ENCODE data around the gene FAM162B. TPM values are rescaled to one million over a fixed set of nuclear protein-coding genes. Genes with fewer than 3 reads are reported as not detected.

FAM162B gene
- total RNA-seq, 1 experiment from 2014 or later = not detected

GRCh38 chr6:116766506-116767176 is 1.1 kb upstream of the FAM162B start:
- ChIA-PET POLR2A (ENCODE audit: unreplicated experiment) (no interaction called here), CTCF (no interaction called here)
- no peaks in the 10 kb centered on the region for H3F3A ChIP-seq (ENCODE audit: low read length, unreplicated experiment)
- no peak overlapping the region for H3K4me3 ChIP-seq (ENCODE audit: low read length)
- H2AFZ ChIP-seq (ENCODE audit: low read length) = no peak overlapping the region
- ATAC-seq (no peak), DNase-seq (no peak)
- no peaks in the 10 kb centered on the region for H3K36me3 ChIP-seq (ENCODE audit: low read depth, low read length)
- H4K20me1 ChIP-seq (ENCODE audit: low read length) = no peaks in the 10 kb centered on the region
- H3K27me3 ChIP-seq (ENCODE audit: low read length) = no peaks in the 10 kb centered on the region
- H3K4me1 ChIP-seq (ENCODE audit: insufficient read depth, low read length) = no peaks in the 10 kb centered on the region
- intact Hi-C loops (cut with micrococcal nuclease) = no loop called here
- H3K9me3 ChIP-seq (ENCODE audit: low read length) = no peaks in the 10 kb centered on the region
- H3K9ac ChIP-seq (ENCODE audit: low read length) = no peak overlapping the region
- no peaks in the 10 kb centered on the region for H3K79me2 ChIP-seq (ENCODE audit: low read length)
- H3K27ac ChIP-seq (ENCODE audit: low read length) = no peak overlapping the region
- no peaks in the 10 kb centered on the region for H3K9me2 ChIP-seq (replicated peaks; ENCODE audit: low read length)
- no TSS peak for BruUV-seq (replicated peaks)
- TF ChIP-seq EZH2phosphoT487 (IDR thresholded peaks at IDR 0.05; ENCODE audit: borderline replicate concordance, low read length) (no peak), CTCF (conservative IDR thresholded peaks at IDR 0.05; ENCODE audit: low read depth, low read length) (no peak), EZH2 (IDR thresholded peaks at IDR 0.05; ENCODE audit: low read length, unreplicated experiment) (no peak)
- H3K4me2 ChIP-seq (ENCODE audit: low read length) = no peak overlapping the region

GRCh38 chr6:116764629-116764960 is 924 bp downstream of the FAM162B start:
- no peak for DNase-seq
- no peak overlapping the region for H3K4me3 ChIP-seq (ENCODE audit: low read length)
- no peak overlapping the region for H3K9ac ChIP-seq (ENCODE audit: low read length)
- H3F3A ChIP-seq (ENCODE audit: low read length, unreplicated experiment) = no peaks in the 10 kb centered on the region
- no peaks in the 10 kb centered on the region for H3K36me3 ChIP-seq (ENCODE audit: low read depth, low read length)
- ChIA-PET POLR2A (ENCODE audit: unreplicated experiment) (no interaction called here), CTCF (no interaction called here)
- H3K9me2 ChIP-seq (replicated peaks; ENCODE audit: low read length) = no peaks in the 10 kb centered on the region
- H3K9me3 ChIP-seq (ENCODE audit: low read length) = no peaks in the 10 kb centered on the region
- no peaks in the 10 kb centered on the region for H4K20me1 ChIP-seq (ENCODE audit: low read length)
- no TSS peak for BruUV-seq (replicated peaks)
- no peak for ATAC-seq
- H3K4me2 ChIP-seq (ENCODE audit: low read length) = no peak overlapping the region
- no peak for TF ChIP-seq CTCF (conservative IDR thresholded peaks at IDR 0.05; ENCODE audit: low read depth, low read length)
- no peak for TF ChIP-seq EZH2phosphoT487 (IDR thresholded peaks at IDR 0.05; ENCODE audit: borderline replicate concordance, low read length)
- TF ChIP-seq EZH2 (IDR thresholded peaks at IDR 0.05; ENCODE audit: low read length, unreplicated experiment) = no peak
- no peaks in the 10 kb centered on the region for H3K79me2 ChIP-seq (ENCODE audit: low read length)
- no peaks in the 10 kb centered on the region for H3K4me1 ChIP-seq (ENCODE audit: insufficient read depth, low read length)
- intact Hi-C loops (cut with micrococcal nuclease) = no loop called here
- no peak overlapping the region for H3K27ac ChIP-seq (ENCODE audit: low read length)
- no peak overlapping the region for H2AFZ ChIP-seq (ENCODE audit: low read length)
- H3K27me3 ChIP-seq (ENCODE audit: low read length) = no peaks in the 10 kb centered on the region

- no peaks in the 10 kb centered on the region for H3K4me1 ChIP-seq (ENCODE audit: insufficient read depth, low read length)
- DNase-seq = no peak
- H4K20me1 ChIP-seq (ENCODE audit: low read length) = no peaks in the 10 kb centered on the region
- no peak overlapping the region for H3K27ac ChIP-seq (ENCODE audit: low read length)
- H3K9ac ChIP-seq (ENCODE audit: low read length) = no peak overlapping the region
- CTCF ChIA-PET = no interaction called here
- no peaks in the 10 kb centered on the region for H3K79me2 ChIP-seq (ENCODE audit: low read length)
- H3K4me3 ChIP-seq (ENCODE audit: low read length) = no peak overlapping the region
- no peaks in the 10 kb centered on the region for H3K9me2 ChIP-seq (replicated peaks; ENCODE audit: low read length)
- no peak for TF ChIP-seq EZH2 (IDR thresholded peaks at IDR 0.05; ENCODE audit: low read length, unreplicated experiment)
- intact Hi-C loops (cut with micrococcal nuclease) = no loop called here
- H3K4me2 ChIP-seq (ENCODE audit: low read length) = no peak overlapping the region
- no peak overlapping the region for H2AFZ ChIP-seq (ENCODE audit: low read length)
- POLR2A ChIA-PET (ENCODE audit: unreplicated experiment) = no interaction called here
- H3K9me3 ChIP-seq (ENCODE audit: low read length) = no peaks in the 10 kb centered on the region
- no TSS peak for BruUV-seq (replicated peaks)
- no peaks in the 10 kb centered on the region for H3F3A ChIP-seq (ENCODE audit: low read length, unreplicated experiment)
- no peak for ATAC-seq
- no peaks in the 10 kb centered on the region for H3K36me3 ChIP-seq (ENCODE audit: low read depth, low read length)
- H3K27me3 ChIP-seq (ENCODE audit: low read length) = no peaks in the 10 kb centered on the region
Measured at GRCh38 chr6:116763906-116764628, 1.5 kb downstream of the FAM162B start.

Measured in PC-3 (cell line).